IMR-90 (cell line): Measurements from ENCODE around the gene DOCK10. TPM values are rescaled to one million over a fixed set of nuclear protein-coding genes. Genes with fewer than 3 reads are reported as not detected.

Experiments used
- ATAC-seq: fragments of 200-7000 bp; cut with Tn5 transposase; 2 replicates; pipeline ENCODE4 v1.9.1; 2020; ENCODE audit warnings: low read depth, mild to moderate bottlenecking, moderate library complexity
- BruUV-seq: library from RNA; stranded (reverse); fragments of 400-500 nt; replicated peaks from 2 replicates; lab custom pipeline; 2021; lab: Mats Ljungman, UMichigan
- CTCF ChIA-PET: fragments of 300-600 bp; formaldehyde crosslinking; extraction: SDS; loops from one replicate; lab custom pipeline; 2021; ENCODE audit warnings: antibody characterized with exemption; lab: Yijun Ruan, JAX
- POLR2A ChIA-PET: fragments of 300-600 bp; sonication (Branson Sonifier 250); formaldehyde crosslinking; loops from one replicate; lab custom pipeline; 2022; ENCODE audit warnings: antibody characterized with exemption; ENCODE audit not compliant: unreplicated experiment; lab: Charles Lee
- DNase-seq: peaks from one replicate; pipeline ENCODE4 v3.0.0; 2013
- H2AFZ ChIP-seq: replicated peaks from 2 replicates; pipeline ENCODE3; 2013; ENCODE audit warnings: low read length, mild to moderate bottlenecking; ENCODE audit not compliant: poor library complexity
- H2AK5ac ChIP-seq: 2 replicates; pipeline ENCODE4 v1.6.1; 2013; ENCODE audit warnings: low read depth, low read length, inconsistent platforms
- H2AK9ac ChIP-seq: replicated peaks from 2 replicates; pipeline ENCODE3; 2013; ENCODE audit warnings: mild to moderate bottlenecking, low read depth, low read length, moderate library complexity; ENCODE audit not compliant: poor library complexity
- H2BK120ac ChIP-seq: 2 replicates; pipeline ENCODE4 v1.6.1; 2013; ENCODE audit warnings: low read depth, low read length, inconsistent platforms
- H2BK15ac ChIP-seq: 3 replicates; pipeline ENCODE4 v1.6.1; 2013; ENCODE audit warnings: low read depth, low read length, inconsistent platforms
- H2BK20ac ChIP-seq: 2 replicates; pipeline ENCODE4 v1.6.1; 2013; ENCODE audit warnings: low read depth, mild to moderate bottlenecking, inconsistent platforms, low read length, moderate library complexity
- H2BK5ac ChIP-seq: 2 replicates; pipeline ENCODE4 v1.6.1; 2013; ENCODE audit warnings: mild to moderate bottlenecking, low read depth, low read length, inconsistent platforms; ENCODE audit not compliant: poor library complexity, severe bottlenecking
- H3K14ac ChIP-seq: replicated peaks from 2 replicates; pipeline ENCODE4 v1.6.1; 2013; ENCODE audit warnings: low read depth, low read length, inconsistent platforms
- H3K18ac ChIP-seq: 2 replicates; pipeline ENCODE4 v1.6.1; 2013; ENCODE audit warnings: low read depth, low read length, control low read depth
- H3K23ac ChIP-seq: 2 replicates; pipeline ENCODE4 v1.6.1; 2013; ENCODE audit warnings: low read depth, low read length, inconsistent platforms
- H3K27ac ChIP-seq: 2 replicates; pipeline ENCODE4 v1.5.1; 2013; ENCODE audit warnings: mild to moderate bottlenecking, control low read depth, low read length; ENCODE audit not compliant: insufficient read depth
- H3K27me3 ChIP-seq: 2 replicates; pipeline ENCODE4 v1.6.1; 2013; ENCODE audit warnings: low read length; ENCODE audit not compliant: control insufficient read depth, insufficient read depth
- H3K36me3 ChIP-seq: 2 replicates; pipeline ENCODE4 v1.6.1; 2013; ENCODE audit warnings: low read length, mixed read lengths; ENCODE audit not compliant: control insufficient read depth, insufficient read depth
- H3K4ac ChIP-seq: 2 replicates; pipeline ENCODE4 v1.6.1; 2013; ENCODE audit warnings: low read depth, low read length, inconsistent platforms
- H3K4me1 ChIP-seq: 2 replicates; pipeline ENCODE4 v1.6.1; 2013; ENCODE audit warnings: low read length, mixed read lengths; ENCODE audit not compliant: control insufficient read depth, insufficient read depth
- H3K4me2 ChIP-seq: 2 replicates; pipeline ENCODE4 v1.6.1; 2013; ENCODE audit warnings: low read depth, mild to moderate bottlenecking, control low read depth, low read length, moderate library complexity
- H3K4me3 ChIP-seq: 2 replicates; pipeline ENCODE4 v1.5.1; 2013; ENCODE audit warnings: low read depth, mild to moderate bottlenecking, control low read depth, low read length, moderate library complexity; ENCODE audit not compliant: insufficient read depth
- H3K56ac ChIP-seq: 2 replicates; pipeline ENCODE4 v1.6.1; 2013; ENCODE audit warnings: low read length, inconsistent platforms; ENCODE audit not compliant: insufficient read depth; ENCODE audit errors: extremely low read depth
- H3K79me1 ChIP-seq, 2 experiments: 2 replicates each; pipeline ENCODE4 v1.6.1; 2013; ENCODE audit warnings: low read length in 2 of 2, inconsistent platforms in 1 of 2, low read depth in 1 of 2
- H3K9ac ChIP-seq: 2 replicates; pipeline ENCODE4 v1.6.1; 2013; ENCODE audit warnings: low read depth, low read length, control low read depth
- H3K9me1 ChIP-seq: 2 replicates; pipeline ENCODE4 v1.6.1; 2013; ENCODE audit warnings: low read length, inconsistent platforms; ENCODE audit not compliant: insufficient read depth
- H3K9me3 ChIP-seq: 2 replicates; pipeline ENCODE4 v1.6.1; 2013; ENCODE audit warnings: low read length; ENCODE audit not compliant: control insufficient read depth, insufficient read depth
- H4K20me1 ChIP-seq: 2 replicates; pipeline ENCODE4 v1.6.1; 2013; ENCODE audit warnings: low read length, inconsistent platforms; ENCODE audit not compliant: insufficient read depth
- H4K5ac ChIP-seq: 2 replicates; pipeline ENCODE4 v1.6.1; 2013; ENCODE audit warnings: mild to moderate bottlenecking, low read depth, low read length, control low read depth
- H4K8ac ChIP-seq, 2 experiments: 2 replicates each; pipeline ENCODE4 v1.6.1; 2013; ENCODE audit warnings: low read depth in 2 of 2, low read length in 2 of 2, control low read depth in 1 of 2, inconsistent platforms in 1 of 2
- H4K91ac ChIP-seq: 2 replicates; pipeline ENCODE4 v1.6.1; 2013; ENCODE audit warnings: low read depth, low read length, inconsistent platforms; ENCODE audit not compliant: insufficient read depth
- CEBPB ChIP-seq: IDR thresholded peaks from 2 replicates; pipeline ENCODE4 v1.6.1; 2012; ENCODE audit warnings: low read depth, low read length, improper control_type of control experiment
- CHD1 ChIP-seq: IDR thresholded peaks from 2 replicates; pipeline ENCODE4 v1.6.1; 2012; ENCODE audit warnings: low read depth, low read length, improper control_type of control experiment
- ELK1 ChIP-seq: fragments of 150-350 bp; IDR thresholded peaks from 2 replicates; pipeline ENCODE4 v1.6.1; 2016; ENCODE audit warnings: low read depth, mild to moderate bottlenecking, low read length, moderate library complexity, borderline replicate concordance
- FOS ChIP-seq: fragments of 150-350 bp; IDR thresholded peaks from 2 replicates; pipeline ENCODE4 v1.6.1; 2016; ENCODE audit warnings: low read depth, low read length
- MAFK ChIP-seq: IDR thresholded peaks from 2 replicates; pipeline ENCODE4 v1.6.1; 2012; ENCODE audit warnings: low read depth, low read length, improper control_type of control experiment
- MAZ ChIP-seq: IDR thresholded peaks from 2 replicates; pipeline ENCODE4 v1.6.1; 2012; ENCODE audit warnings: low read depth, mild to moderate bottlenecking, low read length, improper control_type of control experiment, moderate library complexity, borderline replicate concordance
- MXI1 ChIP-seq: IDR thresholded peaks from 2 replicates; pipeline ENCODE4 v1.6.1; 2012; ENCODE audit warnings: low read depth, mild to moderate bottlenecking, low read length, moderate library complexity, borderline replicate concordance
- NFE2L2 ChIP-seq: fragments of 150-350 bp; IDR thresholded peaks from 2 replicates; pipeline ENCODE4 v1.6.1; 2016; ENCODE audit warnings: low read depth, mild to moderate bottlenecking, low read length
- POLR2A ChIP-seq: IDR thresholded peaks from 2 replicates; pipeline ENCODE4 v1.6.1; 2012; ENCODE audit warnings: mild to moderate bottlenecking, low read depth, low read length
- RAD21 ChIP-seq: IDR thresholded peaks from 2 replicates; pipeline ENCODE4 v1.6.1; 2012; ENCODE audit warnings: low read length, improper control_type of control experiment
- RCOR1 ChIP-seq: IDR thresholded peaks from 2 replicates; pipeline ENCODE4 v1.6.1; 2012; ENCODE audit warnings: mild to moderate bottlenecking, low read length, improper control_type of control experiment; ENCODE audit not compliant: insufficient replicate concordance
- RFX5 ChIP-seq: IDR thresholded peaks from 2 replicates; pipeline ENCODE4 v1.8.0; 2012; ENCODE audit warnings: low read depth, mild to moderate bottlenecking, low read length, moderate library complexity
- SMC3 ChIP-seq: fragments of 150-350 bp; IDR thresholded peaks from 2 replicates; pipeline ENCODE4 v1.6.1; 2016; ENCODE audit warnings: low read depth, mild to moderate bottlenecking, antibody characterized with exemption, low read length, moderate library complexity
- USF2 ChIP-seq: fragments of 150-350 bp; IDR thresholded peaks from 2 replicates; pipeline ENCODE4 v1.6.1; 2017; ENCODE audit warnings: mild to moderate bottlenecking, antibody characterized with exemption, low read length, low read depth
- WGBS, 2 experiments: methylation state at CpG; one replicate each; pipeline versions ENCODE4 v1.1.5 to v1.1.7; 2013; ENCODE audit warnings: missing lambda C conversion rate in 2 of 2; ENCODE audit not compliant: insufficient read length in 1 of 2; ENCODE audit errors: extremely low coverage in 2 of 2; 5-methylcytosine and 5-hydroxymethylcytosine counted together
- dilution Hi-C: fragments of 300-500 bp; cut with HindIII; formaldehyde crosslinking; loops from one replicate; pipeline ENCODE4 v1.14.3; 2018; ENCODE audit warnings: low sequenced_read_pairs; ENCODE audit not compliant: unreplicated experiment
- in situ Hi-C: fragments of 300-500 bp; cut with MboI; formaldehyde crosslinking; loops from 3 replicates; pipeline ENCODE4 v1.14.3; 2019; ENCODE audit warnings: low sequenced_read_pairs, inconsistent platforms, mixed read lengths
- intact Hi-C: fragments of 100-400 bp; cut with micrococcal nuclease; formaldehyde crosslinking; loops from 2 replicates; pipeline ENCODE4 v1.10.0; 2022
- polyA plus RNA-seq, 3 experiments: library from polyadenylated mRNA; depleted of rRNA; stranded (reverse); fragments of >200 nt; gene quantifications; 2 replicates each; pipeline ENCODE4 v1.2.3, GENCODE V29; 2012; ENCODE audit warnings: low replicate concordance in 1 of 3
- total RNA-seq: library from RNA; depleted of rRNA; stranded (reverse); fragments of >200 nt; gene quantifications from 2 replicates; pipeline ENCODE4 v1.2.3, GENCODE V29; 2012
- TF ChIP-seq, protein P1 (sequence below): conservative IDR thresholded peaks from 2 replicates; pipeline ENCODE4 v1.5.1; 2012; ENCODE audit warnings: mild to moderate bottlenecking, low read depth, low read length, improper control_type of control experiment

DOCK10 gene
- total and polyA plus RNA-seq, 2 of the 4 experiments (the other 2 are of a cell fraction) = 58.6 to 75.3 TPM

DNA sequence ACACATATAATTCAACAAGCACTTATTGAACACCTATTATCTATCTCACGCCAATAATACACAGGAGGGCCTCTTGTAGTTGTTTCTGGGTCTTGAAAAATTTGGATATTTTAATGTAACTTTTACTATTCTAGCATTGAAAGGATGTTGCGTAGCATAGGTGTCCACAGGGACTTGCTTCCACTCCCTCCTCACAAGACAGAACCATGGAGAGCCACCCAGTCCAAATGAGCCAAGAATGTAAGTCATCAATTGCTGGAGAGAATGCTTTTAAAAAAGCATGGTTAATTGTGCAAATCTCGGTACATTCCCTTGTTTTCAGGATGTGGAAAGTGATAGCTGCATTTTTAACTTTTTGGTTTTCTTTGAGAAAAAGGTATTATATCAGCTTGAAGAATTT, 46.8 kb downstream of the DOCK10 start:
- no peak overlapping the region for H2AFZ ChIP-seq
- peaks cover 4% of the 10 kb centered on the region; the same call in 1 of the 2 replicates for H3K4me1 ChIP-seq
- dilution Hi-C loops = no loop called here
- no peak for DNase-seq
- H3K4ac ChIP-seq = no peak overlapping the region
- H3K9me3 ChIP-seq = no peaks in the 10 kb centered on the region
- no peak overlapping the region for H3K56ac ChIP-seq
- no peak overlapping the region for H3K18ac ChIP-seq
- in situ Hi-C loops = no loop called here
- H4K8ac ChIP-seq = no peak overlapping the region
- TF ChIP-seq FOS = no peak
- no peak for TF ChIP-seq NFE2L2
- TF ChIP-seq MAZ = no peak
- TF ChIP-seq MAFK = no peak
- TF ChIP-seq RFX5 = no peak
- no peak for TF ChIP-seq SMC3
- TF ChIP-seq USF2 = no peak
- no peak for TF ChIP-seq CHD1
- no peak for TF ChIP-seq ELK1
- TF ChIP-seq RCOR1 = no peak
- no peak for TF ChIP-seq CEBPB
- TF ChIP-seq, protein P1, sequence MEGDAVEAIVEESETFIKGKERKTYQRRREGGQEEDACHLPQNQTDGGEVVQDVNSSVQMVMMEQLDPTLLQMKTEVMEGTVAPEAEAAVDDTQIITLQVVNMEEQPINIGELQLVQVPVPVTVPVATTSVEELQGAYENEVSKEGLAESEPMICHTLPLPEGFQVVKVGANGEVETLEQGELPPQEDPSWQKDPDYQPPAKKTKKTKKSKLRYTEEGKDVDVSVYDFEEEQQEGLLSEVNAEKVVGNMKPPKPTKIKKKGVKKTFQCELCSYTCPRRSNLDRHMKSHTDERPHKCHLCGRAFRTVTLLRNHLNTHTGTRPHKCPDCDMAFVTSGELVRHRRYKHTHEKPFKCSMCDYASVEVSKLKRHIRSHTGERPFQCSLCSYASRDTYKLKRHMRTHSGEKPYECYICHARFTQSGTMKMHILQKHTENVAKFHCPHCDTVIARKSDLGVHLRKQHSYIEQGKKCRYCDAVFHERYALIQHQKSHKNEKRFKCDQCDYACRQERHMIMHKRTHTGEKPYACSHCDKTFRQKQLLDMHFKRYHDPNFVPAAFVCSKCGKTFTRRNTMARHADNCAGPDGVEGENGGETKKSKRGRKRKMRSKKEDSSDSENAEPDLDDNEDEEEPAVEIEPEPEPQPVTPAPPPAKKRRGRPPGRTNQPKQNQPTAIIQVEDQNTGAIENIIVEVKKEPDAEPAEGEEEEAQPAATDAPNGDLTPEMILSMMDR = no peak
- TF ChIP-seq RAD21 = no peak
- TF ChIP-seq MXI1 = no peak
- TF ChIP-seq POLR2A = no peak
- H2BK120ac ChIP-seq = no peak overlapping the region
- H2AK5ac ChIP-seq = no peak overlapping the region
- intact Hi-C loops = no loop called here
- peaks cover 25 to 52% of the 10 kb centered on the region in 2 experiments; a peak in 3 of 4 replicates for H3K79me1 ChIP-seq
- no peak overlapping the region for H3K4me3 ChIP-seq
- H3K23ac ChIP-seq = no peak overlapping the region
- H3K9me1 ChIP-seq = 0 out of 2 replicates have a peak, but pooled peaks cover 3% of the 10 kb centered on the region
- H2BK15ac ChIP-seq = no peak overlapping the region
- WGBS, 2 experiments = 100% methylated on average over 1 of the region's 3 CpGs; no CpG with 5 or more reads in 1 of the 2 experiments
- H2BK5ac ChIP-seq = no peak overlapping the region
- no TSS peak for BruUV-seq
- H4K5ac ChIP-seq = no peak overlapping the region
- ChIA-PET CTCF (no interaction called here), POLR2A (no interaction called here)
- H4K20me1 ChIP-seq = no peaks in the 10 kb centered on the region
- no peaks in the 10 kb centered on the region; the same call in 1 of the 2 replicates for H3K36me3 ChIP-seq
- no peak overlapping the region for H2AK9ac ChIP-seq
- no peaks in the 10 kb centered on the region for H3K27me3 ChIP-seq
- ATAC-seq = no peak
- no peak overlapping the region for H4K91ac ChIP-seq
- H3K4me2 ChIP-seq = no peak overlapping the region
- no peak overlapping the region for H3K27ac ChIP-seq
- H3K14ac ChIP-seq = no peak overlapping the region
- no peak overlapping the region for H2BK20ac ChIP-seq
- no peak overlapping the region for H3K9ac ChIP-seq
